Tibial nerve (tissue), 4 donors: Measurements from ENCODE around the gene LRWD1. TPM values are rescaled to one million over a fixed set of nuclear protein-coding genes. Genes with fewer than 3 reads are reported as not detected.

Experiments
- DNase-seq, 2 donors: peaks; one replicate each; pipeline ENCODE4 v3.0.0-alpha.2; 2019; ENCODE audit warnings: low spot score in 2 of 2
- H3K27ac ChIP-seq, 4 donors: fragments of 200-600 bp; sonication (generic) in 3 of 4; one replicate each; pipeline ENCODE4 v1.5.1; 2017 to 2019; ENCODE audit warnings: mild to moderate bottlenecking in 1 of 4
- H3K27me3 ChIP-seq, 2 donors: fragments of 200-600 bp; sonication (generic) in 1 of 2; one replicate each; pipeline versions ENCODE4 v1.5.1 to v1.6.0; 2017 to 2019
- H3K36me3 ChIP-seq, 3 donors: fragments of 200-600 bp; sonication (generic); one replicate each; pipeline ENCODE4 v1.5.1; 2018 to 2019
- H3K4me1 ChIP-seq, 4 donors: fragments of 200-600 bp; sonication (generic) in 3 of 4; one replicate each; pipeline ENCODE4 v1.5.1; 2017 to 2019
- H3K4me3 ChIP-seq, 4 donors: fragments of 200-600 bp; sonication (generic) in 3 of 4; one replicate each; pipeline ENCODE4 v1.5.1; 2017 to 2019; ENCODE audit warnings: mild to moderate bottlenecking in 1 of 4, moderate library complexity in 1 of 4
- H3K9me3 ChIP-seq, 4 donors: fragments of 200-600 bp; sonication (generic) in 3 of 4; one replicate each; pipeline ENCODE4 v1.5.1; 2017 to 2019
- EP300 ChIP-seq, 2 donors: sonication (generic); formaldehyde crosslinking; IDR thresholded peaks; one replicate each; pipeline ENCODE4 v1.6.1; 2017; ENCODE audit warnings: antibody characterized with exemption in 2 of 2, mild to moderate bottlenecking in 1 of 2
- POLR2A ChIP-seq, 2 donors: fragments of 450-650 bp; IDR thresholded peaks; one replicate each; pipeline ENCODE4 v1.6.1; 2017; ENCODE audit warnings: antibody characterized with exemption in 2 of 2, mild to moderate bottlenecking in 2 of 2, moderate library complexity in 2 of 2
- WGBS, 2 donors: methylation state at CpG; one replicate each; pipeline ENCODE4 v1.1.5; 2018; 5-methylcytosine and 5-hydroxymethylcytosine counted together
- total RNA-seq, 4 donors: library from RNA; depleted of rRNA; stranded (reverse); fragments of >200 nt; gene quantifications; one replicate each; pipeline ENCODE4 v1.1.0, GENCODE V29; 2016
- TF ChIP-seq, protein P1 (sequence below), 5 experiments: fragments of 200-600 bp in 3 of 5; fragments of 450-650 bp in 2 of 5; sonication (generic) in 3 of 5; IDR thresholded peaks; one replicate each; pipeline ENCODE4 v1.5.1; 2016 to 2019; ENCODE audit warnings: antibody characterized with exemption in 5 of 5, mild to moderate bottlenecking in 3 of 5, moderate library complexity in 2 of 5

Gene LRWD1
- total RNA-seq, 4 donors from 2014 or later: 14.6 to 41.4 (median 28.2) TPM

DNA sequence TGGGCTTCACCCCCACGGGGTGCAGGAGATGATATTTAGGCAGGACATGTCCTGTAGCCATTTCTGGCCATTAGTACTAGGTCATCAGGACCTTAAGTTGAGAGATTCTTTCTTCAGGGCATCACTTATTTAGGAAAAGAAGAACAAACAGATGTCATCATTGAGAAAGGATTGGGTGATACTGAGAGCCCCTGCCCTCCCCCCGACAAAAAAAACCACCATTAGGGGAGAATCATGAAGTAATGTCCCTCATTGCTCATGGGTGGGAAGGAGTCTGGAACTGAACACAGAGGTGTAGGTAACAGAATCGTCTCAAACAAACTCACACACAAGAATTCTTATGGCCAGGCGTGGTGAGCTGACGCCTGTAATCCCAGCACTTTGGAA lies 37.8 kb upstream of the LRWD1 start:
- WGBS, 2 donors: 75 to 88% methylated on average over 5 of the region's 5 CpGs
- H3K27me3 ChIP-seq: no peaks in the 10 kb centered on the region
- peak overlapping the region in 3 of 4 donors; percentile 48 to 87 (median 67) for H3K27ac ChIP-seq
- H3K4me3 ChIP-seq: no peak overlapping the region
- peaks cover 0 to 49% (median 0%) of the 10 kb centered on the region in 3 donors for H3K36me3 ChIP-seq
- TF ChIP-seq POLR2A (IDR thresholded peaks at IDR 0.05): no peak
- TF ChIP-seq, protein P1, sequence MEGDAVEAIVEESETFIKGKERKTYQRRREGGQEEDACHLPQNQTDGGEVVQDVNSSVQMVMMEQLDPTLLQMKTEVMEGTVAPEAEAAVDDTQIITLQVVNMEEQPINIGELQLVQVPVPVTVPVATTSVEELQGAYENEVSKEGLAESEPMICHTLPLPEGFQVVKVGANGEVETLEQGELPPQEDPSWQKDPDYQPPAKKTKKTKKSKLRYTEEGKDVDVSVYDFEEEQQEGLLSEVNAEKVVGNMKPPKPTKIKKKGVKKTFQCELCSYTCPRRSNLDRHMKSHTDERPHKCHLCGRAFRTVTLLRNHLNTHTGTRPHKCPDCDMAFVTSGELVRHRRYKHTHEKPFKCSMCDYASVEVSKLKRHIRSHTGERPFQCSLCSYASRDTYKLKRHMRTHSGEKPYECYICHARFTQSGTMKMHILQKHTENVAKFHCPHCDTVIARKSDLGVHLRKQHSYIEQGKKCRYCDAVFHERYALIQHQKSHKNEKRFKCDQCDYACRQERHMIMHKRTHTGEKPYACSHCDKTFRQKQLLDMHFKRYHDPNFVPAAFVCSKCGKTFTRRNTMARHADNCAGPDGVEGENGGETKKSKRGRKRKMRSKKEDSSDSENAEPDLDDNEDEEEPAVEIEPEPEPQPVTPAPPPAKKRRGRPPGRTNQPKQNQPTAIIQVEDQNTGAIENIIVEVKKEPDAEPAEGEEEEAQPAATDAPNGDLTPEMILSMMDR (IDR thresholded peaks at IDR 0.05): no peak
- peaks cover 0 to 21% (median 6%) of the 10 kb centered on the region in 4 donors for H3K4me1 ChIP-seq
- H3K9me3 ChIP-seq: no peaks in the 10 kb centered on the region
- DNase-seq: no peak

GRCh38 chr7:102429141-102429899 lies 35.5 kb upstream of the LRWD1 start:
- no peaks in the 10 kb centered on the region for H3K9me3 ChIP-seq
- H3K4me1 ChIP-seq: peaks cover 0 to 28% (median 15%) of the 10 kb centered on the region in 4 donors
- no peak for DNase-seq
- no peak overlapping the region for H3K4me3 ChIP-seq
- TF ChIP-seq EP300 (IDR thresholded peaks at IDR 0.05) (no peak), POLR2A (IDR thresholded peaks at IDR 0.05) (no peak)
- TF ChIP-seq, protein P1 (IDR thresholded peaks at IDR 0.05): no peak
- H3K36me3 ChIP-seq: peaks cover 0 to 38% (median 0%) of the 10 kb centered on the region in 3 donors
- no peaks in the 10 kb centered on the region for H3K27me3 ChIP-seq
- 91% methylated on average over 10 of the region's 10 CpGs for WGBS, 2 donors
- no peak overlapping the region for H3K27ac ChIP-seq

DNA sequence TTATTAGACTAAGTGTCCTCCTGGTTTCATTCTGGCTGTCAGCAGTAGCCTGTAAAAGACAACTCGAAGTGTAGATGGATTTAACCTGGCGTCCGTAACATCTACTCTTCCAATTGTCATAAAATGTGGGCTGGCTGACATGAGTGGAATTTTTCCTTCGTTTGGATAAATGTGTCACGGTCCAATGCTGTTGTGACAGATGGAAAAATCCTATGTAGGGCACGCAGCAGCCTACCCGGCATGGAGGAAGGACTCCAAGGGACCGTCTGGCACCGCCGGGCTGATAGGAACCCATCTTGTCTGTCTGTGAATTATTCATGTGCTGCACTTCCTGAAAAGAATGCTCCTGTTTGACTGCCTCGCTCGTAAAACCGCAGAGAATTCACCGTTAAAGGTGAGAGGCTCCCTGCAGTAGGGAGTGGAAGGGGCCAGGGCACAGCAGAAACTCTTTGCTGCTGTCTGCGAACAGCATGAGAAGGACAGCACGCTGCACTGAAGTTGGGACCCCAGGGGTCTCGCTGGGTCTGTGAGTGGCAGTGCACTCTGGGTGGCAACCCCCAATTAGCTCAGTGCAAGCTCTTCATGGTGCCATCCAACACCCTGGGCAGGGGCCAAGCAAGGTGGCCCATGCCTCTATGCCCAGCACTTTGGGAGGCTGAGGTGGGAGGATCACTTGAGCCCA lies 33.0 kb upstream of the LRWD1 start:
- Histone ChIP-seq H3K36me3 (peaks cover 0 to 13% (median 0%) of the 10 kb centered on the region in 3 donors), H3K9me3 (no peaks in the 10 kb centered on the region), H3K4me1 (peaks cover 0 to 30% (median 10%) of the 10 kb centered on the region in 4 donors), H3K4me3 (no peak overlapping the region), H3K27ac (peak overlapping the region in 2 of 4 donors; percentile 59 to 92), H3K27me3 (no peaks in the 10 kb centered on the region)
- no peak for DNase-seq
- 47 to 52% methylated on average over 17 of the region's 17 CpGs for WGBS, 2 donors
- TF ChIP-seq POLR2A (IDR thresholded peaks at IDR 0.05): no peak
- TF ChIP-seq, protein P1 (IDR thresholded peaks at IDR 0.05): no peak

DNA sequence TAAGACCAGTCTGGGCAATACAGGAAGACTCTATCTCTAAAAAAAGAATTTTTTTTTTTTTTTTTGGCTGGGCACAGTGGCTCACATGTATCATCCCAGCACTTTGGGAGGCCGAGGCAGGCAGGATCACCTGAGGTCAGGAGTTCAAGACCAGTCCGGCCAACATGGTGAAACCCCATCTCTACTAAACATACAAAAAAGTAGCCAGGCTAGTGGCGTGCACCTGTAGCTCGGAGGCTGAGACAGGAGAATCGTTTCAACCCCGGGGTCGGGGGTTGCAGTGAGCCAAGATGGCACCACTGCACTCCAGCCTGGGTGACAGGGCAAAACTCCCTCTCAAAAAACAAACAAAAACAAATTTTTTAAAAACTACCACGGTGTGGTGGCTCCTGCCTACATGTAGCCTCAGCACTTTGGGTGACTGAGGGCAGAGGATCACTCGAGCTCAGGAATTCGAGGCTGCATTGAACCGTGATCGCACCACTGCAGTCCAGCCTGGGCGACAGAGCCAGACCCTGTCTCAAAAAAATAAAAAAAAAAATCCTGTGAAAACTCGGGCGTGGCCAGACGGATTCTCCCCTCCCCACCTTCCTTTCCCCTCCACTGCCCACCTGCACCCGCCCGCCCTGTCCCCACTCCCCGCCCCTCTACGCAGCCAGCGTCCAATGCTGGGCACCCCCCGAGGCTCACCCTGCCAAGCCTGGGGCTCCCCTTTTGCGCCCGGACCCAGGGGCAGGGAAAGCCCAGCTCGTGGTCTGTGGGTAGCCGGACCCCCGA lies 32.2 kb upstream of the LRWD1 start:
- Histone ChIP-seq H3K27me3 (no peaks in the 10 kb centered on the region), H3K9me3 (no peaks in the 10 kb centered on the region), H3K36me3 (peaks cover 0 to 5% (median 0%) of the 10 kb centered on the region in 3 donors), H3K4me3 (peak overlapping the region; percentile 58 to 96 (median 73)), H3K4me1 (peaks cover 0 to 30% (median 10%) of the 10 kb centered on the region in 4 donors), H3K27ac (peak overlapping the region; percentile 40 to 92 (median 74))
- no peak for TF ChIP-seq EP300 (IDR thresholded peaks at IDR 0.05)
- TF ChIP-seq, protein P1 (IDR thresholded peaks at IDR 0.05): no peak
- TF ChIP-seq POLR2A (IDR thresholded peaks at IDR 0.05): no peak
- no peak for DNase-seq
- 31 to 45% methylated on average over 16 to 22 of the region's 27 CpGs for WGBS, 2 donors
